ENCODE measurements around the gene TIGD7. TPM values are rescaled to one million over a fixed set of nuclear protein-coding genes. Genes with fewer than 3 reads are reported as not detected.

Gene TIGD7
- total RNA-seq, 1 donor from 2014 or later = 8.2 TPM

DNA sequence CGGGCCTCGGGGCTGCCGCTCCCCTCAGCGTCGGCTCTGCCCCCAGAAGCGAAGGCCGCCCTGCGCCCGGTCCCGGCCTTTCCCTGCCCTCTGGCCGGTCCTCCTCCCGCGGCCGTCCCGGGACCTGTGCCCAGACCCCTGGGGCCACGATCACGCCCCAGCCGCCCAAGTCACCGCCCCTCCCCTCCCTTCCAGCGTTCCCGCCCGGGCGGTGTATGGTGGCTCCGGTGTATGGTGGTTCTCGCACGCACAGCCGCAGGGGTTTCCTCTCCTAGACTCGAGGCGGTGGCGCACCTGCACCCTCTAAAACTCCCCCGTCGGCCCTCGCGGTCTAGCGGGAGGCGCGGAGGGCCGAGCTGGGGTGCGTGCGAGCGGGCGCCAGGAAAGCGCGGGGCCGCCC, 10.0 kb downstream of the TIGD7 start:
- no peak overlapping the region for H3K27ac Mint-ChIP-seq (ENCODE audit: unreplicated experiment)
- no peaks in the 10 kb centered on the region for H3K4me1 Mint-ChIP-seq (ENCODE audit: unreplicated experiment)
- TF ChIP-seq, protein P1, sequence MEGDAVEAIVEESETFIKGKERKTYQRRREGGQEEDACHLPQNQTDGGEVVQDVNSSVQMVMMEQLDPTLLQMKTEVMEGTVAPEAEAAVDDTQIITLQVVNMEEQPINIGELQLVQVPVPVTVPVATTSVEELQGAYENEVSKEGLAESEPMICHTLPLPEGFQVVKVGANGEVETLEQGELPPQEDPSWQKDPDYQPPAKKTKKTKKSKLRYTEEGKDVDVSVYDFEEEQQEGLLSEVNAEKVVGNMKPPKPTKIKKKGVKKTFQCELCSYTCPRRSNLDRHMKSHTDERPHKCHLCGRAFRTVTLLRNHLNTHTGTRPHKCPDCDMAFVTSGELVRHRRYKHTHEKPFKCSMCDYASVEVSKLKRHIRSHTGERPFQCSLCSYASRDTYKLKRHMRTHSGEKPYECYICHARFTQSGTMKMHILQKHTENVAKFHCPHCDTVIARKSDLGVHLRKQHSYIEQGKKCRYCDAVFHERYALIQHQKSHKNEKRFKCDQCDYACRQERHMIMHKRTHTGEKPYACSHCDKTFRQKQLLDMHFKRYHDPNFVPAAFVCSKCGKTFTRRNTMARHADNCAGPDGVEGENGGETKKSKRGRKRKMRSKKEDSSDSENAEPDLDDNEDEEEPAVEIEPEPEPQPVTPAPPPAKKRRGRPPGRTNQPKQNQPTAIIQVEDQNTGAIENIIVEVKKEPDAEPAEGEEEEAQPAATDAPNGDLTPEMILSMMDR (IDR thresholded peaks at IDR 0.05) = no peak
- peaks cover 76% of the 10 kb centered on the region for H3K36me3 Mint-ChIP-seq (ENCODE audit: unreplicated experiment)
- peaks cover 59% of the 10 kb centered on the region for H3K9me3 Mint-ChIP-seq (ENCODE audit: unreplicated experiment)
- no peak for DNase-seq (ENCODE audit: extremely low spot score, unreplicated experiment)
- no peak overlapping the region for H3K4me3 Mint-ChIP-seq (ENCODE audit: unreplicated experiment)
- no peaks in the 10 kb centered on the region for H3K27me3 Mint-ChIP-seq (ENCODE audit: unreplicated experiment)

DNA sequence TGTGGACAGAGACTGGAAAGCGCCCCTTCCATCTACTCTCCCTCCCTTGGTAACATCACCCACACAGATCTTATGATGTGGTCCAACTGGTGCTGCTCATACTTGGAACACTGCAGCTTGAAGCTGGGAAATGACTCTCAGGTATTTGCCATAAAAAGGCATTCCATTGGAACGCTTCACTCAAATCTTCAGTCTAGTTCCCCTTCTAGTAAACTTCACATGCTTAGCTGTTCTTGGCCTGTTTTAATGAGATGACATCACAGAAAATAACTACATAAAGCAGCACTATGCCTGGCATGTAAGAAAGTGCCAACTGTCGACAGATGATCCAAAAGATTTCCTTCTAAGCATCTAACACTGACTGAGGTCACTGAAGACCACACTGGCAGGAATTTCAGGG, 12.6 kb downstream of the TIGD7 start:
- Mint-ChIP-seq H3K9me3 (ENCODE audit: unreplicated experiment) (peaks cover 41% of the 10 kb centered on the region), H3K36me3 (ENCODE audit: unreplicated experiment) (peaks cover 74% of the 10 kb centered on the region), H3K4me1 (ENCODE audit: unreplicated experiment) (no peaks in the 10 kb centered on the region), H3K4me3 (ENCODE audit: unreplicated experiment) (no peak overlapping the region), H3K27me3 (ENCODE audit: unreplicated experiment) (no peaks in the 10 kb centered on the region), H3K27ac (ENCODE audit: unreplicated experiment) (no peak overlapping the region)
- TF ChIP-seq, protein P1 (IDR thresholded peaks at IDR 0.05) = no peak
- DNase-seq (ENCODE audit: extremely low spot score, unreplicated experiment) = no peak

DNA sequence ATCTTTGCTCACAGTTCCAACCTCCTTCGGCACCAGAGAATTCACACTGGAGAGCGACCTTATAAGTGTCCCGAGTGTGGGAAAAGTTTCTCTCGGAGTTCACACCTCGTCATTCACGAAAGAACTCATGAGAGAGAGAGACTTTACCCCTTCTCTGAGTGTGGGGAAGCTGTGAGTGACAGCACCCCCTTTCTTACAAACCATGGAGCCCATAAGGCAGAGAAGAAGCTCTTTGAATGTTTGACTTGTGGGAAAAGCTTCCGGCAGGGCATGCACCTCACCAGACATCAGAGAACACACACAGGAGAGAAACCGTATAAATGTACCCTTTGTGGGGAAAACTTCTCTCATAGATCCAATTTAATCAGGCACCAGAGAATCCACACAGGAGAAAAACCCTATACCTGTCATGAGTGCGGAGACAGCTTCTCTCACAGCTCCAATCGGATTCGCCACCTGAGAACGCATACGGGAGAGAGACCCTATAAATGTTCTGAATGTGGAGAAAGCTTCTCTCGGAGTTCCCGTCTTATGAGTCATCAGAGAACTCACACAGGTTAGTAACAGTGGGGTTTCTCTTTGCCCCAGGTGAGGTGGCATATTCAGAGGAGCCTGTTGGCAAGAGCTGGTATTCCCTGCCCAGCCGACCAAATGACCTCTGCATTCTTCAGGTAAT, 15.1 kb downstream of the TIGD7 start:
- Mint-ChIP-seq H3K27ac (ENCODE audit: unreplicated experiment) (no peak overlapping the region), H3K27me3 (ENCODE audit: unreplicated experiment) (no peaks in the 10 kb centered on the region), H3K9me3 (ENCODE audit: unreplicated experiment) (peaks cover 46% of the 10 kb centered on the region), H3K4me1 (ENCODE audit: unreplicated experiment) (peaks cover 2% of the 10 kb centered on the region), H3K36me3 (ENCODE audit: unreplicated experiment) (peaks cover 80% of the 10 kb centered on the region), H3K4me3 (ENCODE audit: unreplicated experiment) (no peak overlapping the region)
- DNase-seq (ENCODE audit: extremely low spot score, unreplicated experiment) = no peak
- TF ChIP-seq, protein P1 (IDR thresholded peaks at IDR 0.05) = no peak

DNA sequence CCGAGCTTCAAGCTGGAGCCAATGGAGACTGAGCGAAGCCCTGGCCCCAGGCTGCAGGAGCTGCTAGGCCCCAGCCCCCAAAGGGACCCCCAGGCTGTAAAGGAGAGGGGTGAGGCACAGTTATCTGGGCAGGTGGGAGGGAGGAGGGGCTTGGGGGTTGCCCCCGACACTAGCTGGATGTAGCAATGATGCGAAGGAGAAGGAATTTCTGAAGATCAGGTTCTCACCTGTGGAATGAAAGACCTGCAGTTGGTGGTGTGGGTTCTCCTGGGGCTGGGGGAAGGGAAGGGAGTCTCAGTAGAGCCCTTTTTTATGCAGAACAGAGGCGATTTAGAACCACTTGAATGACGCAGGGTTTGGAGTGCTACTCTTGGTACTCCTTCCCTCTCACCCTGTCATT, 20.1 kb downstream of the TIGD7 start:
- Mint-ChIP-seq H3K4me1 (ENCODE audit: unreplicated experiment) (peaks cover 21% of the 10 kb centered on the region), H3K27ac (ENCODE audit: unreplicated experiment) (no peak overlapping the region), H3K9me3 (ENCODE audit: unreplicated experiment) (peaks cover 18% of the 10 kb centered on the region), H3K4me3 (ENCODE audit: unreplicated experiment) (peak overlapping the region; percentile 94), H3K27me3 (ENCODE audit: unreplicated experiment) (no peaks in the 10 kb centered on the region), H3K36me3 (ENCODE audit: unreplicated experiment) (peaks cover 42% of the 10 kb centered on the region)
- no peak for DNase-seq (ENCODE audit: extremely low spot score, unreplicated experiment)
- TF ChIP-seq, protein P1 (IDR thresholded peaks at IDR 0.05) = no peak

DNA sequence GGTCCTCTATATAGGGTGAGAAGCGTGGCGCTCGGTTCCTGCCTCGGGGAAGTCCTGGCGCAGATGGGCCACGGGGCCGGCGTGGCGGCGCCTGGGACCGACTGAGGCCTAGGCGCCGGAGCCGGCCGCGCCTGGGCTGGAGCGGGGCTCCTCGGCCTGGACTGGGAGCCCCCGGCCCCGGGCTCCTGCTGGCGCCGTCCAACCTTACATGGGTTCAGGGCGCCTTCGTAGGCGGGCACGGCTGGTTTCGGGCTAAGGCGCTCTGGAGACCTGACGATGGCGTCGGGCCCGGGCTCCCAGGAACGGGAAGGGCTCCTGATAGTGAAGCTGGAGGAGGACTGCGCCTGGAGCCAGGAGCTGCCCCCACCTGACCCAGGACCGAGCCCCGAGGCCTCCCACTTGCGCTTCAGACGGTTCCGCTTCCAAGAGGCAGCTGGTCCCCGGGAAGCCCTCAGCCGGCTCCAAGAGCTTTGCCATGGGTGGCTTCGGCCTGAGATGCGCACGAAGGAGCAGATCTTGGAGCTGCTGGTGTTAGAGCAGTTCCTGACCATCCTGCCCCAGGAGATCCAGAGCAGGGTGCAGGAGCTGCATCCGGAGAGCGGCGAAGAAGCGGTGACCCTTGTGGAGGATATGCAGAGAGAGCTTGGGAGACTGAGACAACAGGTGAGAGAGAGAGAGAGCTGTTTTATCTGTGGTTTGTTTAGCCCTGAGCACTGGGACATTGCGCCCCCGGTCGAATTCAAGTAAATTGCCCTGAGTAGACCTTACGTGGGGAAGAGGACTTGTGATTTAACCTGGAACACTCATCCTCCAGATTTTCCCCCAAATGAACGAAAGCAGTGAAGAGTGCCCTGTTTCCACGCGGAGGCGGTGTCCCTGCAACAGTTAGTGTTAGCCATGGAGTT, 21.4 kb downstream of the TIGD7 start:
- peaks cover 16% of the 10 kb centered on the region for H3K9me3 Mint-ChIP-seq (ENCODE audit: unreplicated experiment)
- H3K36me3 Mint-ChIP-seq (ENCODE audit: unreplicated experiment) = peaks cover 31% of the 10 kb centered on the region
- TF ChIP-seq, protein P1 (IDR thresholded peaks at IDR 0.05) = no peak
- no peaks in the 10 kb centered on the region for H3K27me3 Mint-ChIP-seq (ENCODE audit: unreplicated experiment)
- DNase-seq (ENCODE audit: extremely low spot score, unreplicated experiment) = no peak
- H3K4me3 Mint-ChIP-seq (ENCODE audit: unreplicated experiment) = peak overlapping the region; percentile 94
- peak overlapping the region; percentile 100 for H3K27ac Mint-ChIP-seq (ENCODE audit: unreplicated experiment)
- peaks cover 21% of the 10 kb centered on the region for H3K4me1 Mint-ChIP-seq (ENCODE audit: unreplicated experiment)

Data from osteocyte (in vitro differentiated cells).